HepG2 (cell line): ENCODE data around the gene PPIB. TPM values are rescaled to one million over a fixed set of nuclear protein-coding genes. Genes with fewer than 3 reads are reported as not detected.

Experiments
- EP300 ChIP-seq, 3 experiments: sonication (generic) in 1 of 3; formaldehyde crosslinking in 1 of 3; IDR thresholded peaks; 2 replicates each; pipeline versions ENCODE4 v1.5.1 to v1.6.1; 2011 to 2020; ENCODE audit warnings: low read depth in 2 of 3, low read length in 2 of 3, borderline replicate concordance in 1 of 3, improper control_type of control experiment in 1 of 3, mild to moderate bottlenecking in 1 of 3, missing genetic modification reagents in 1 of 3, moderate library complexity in 1 of 3
- ERF ChIP-seq: IDR thresholded peaks from 2 replicates; pipeline ENCODE4 v1.6.1; 2018; ENCODE audit warnings: missing biosample characterization, missing genetic modification reagents
- GATAD1 ChIP-seq: IDR thresholded peaks from 2 replicates; pipeline ENCODE4 v1.6.1; 2016; ENCODE audit warnings: missing genetic modification reagents, missing compliant biosample characterization
- MYC ChIP-seq: sonication (generic); formaldehyde crosslinking; IDR thresholded peaks from 2 replicates; pipeline ENCODE4 v1.9.0; 2021; ENCODE audit warnings: missing genetic modification reagents, borderline replicate concordance
- NFKB2 ChIP-seq: sonication (generic); formaldehyde crosslinking; IDR thresholded peaks from 2 replicates; pipeline ENCODE4 v1.4.0; 2020; ENCODE audit warnings: missing genetic modification reagents, borderline replicate concordance
- NFYB ChIP-seq: sonication (generic); formaldehyde crosslinking; IDR thresholded peaks from 2 replicates; pipeline ENCODE4 v1.4.0; 2020; ENCODE audit warnings: missing genetic modification reagents
- PRMT3 ChIP-seq: sonication (generic); formaldehyde crosslinking; IDR thresholded peaks from 2 replicates; pipeline ENCODE4 v1.8.1; 2022; ENCODE audit warnings: low read depth, mild to moderate bottlenecking, moderate library complexity, missing genetic modification reagents, borderline replicate concordance
- RAD51 ChIP-seq: fragments of 450-650 bp; IDR thresholded peaks from 2 replicates; pipeline ENCODE4 v1.6.1; 2016; ENCODE audit warnings: borderline replicate concordance
- RFXAP ChIP-seq: sonication (generic); formaldehyde crosslinking; IDR thresholded peaks from 2 replicates; pipeline ENCODE4 v1.4.0; 2020; ENCODE audit warnings: missing genetic modification reagents, borderline replicate concordance
- SAP130 ChIP-seq: IDR thresholded peaks from 2 replicates; pipeline ENCODE4 v1.6.1; 2016; ENCODE audit warnings: low read depth
- SIN3B ChIP-seq: fragments of 150-350 bp; IDR thresholded peaks from 2 replicates; pipeline ENCODE4 v1.6.1; 2014; ENCODE audit warnings: low read length
- SIX1 ChIP-seq: sonication (generic); formaldehyde crosslinking; IDR thresholded peaks from 2 replicates; pipeline ENCODE4 v1.4.0; 2020; ENCODE audit warnings: missing genetic modification reagents, borderline replicate concordance
- SNAI1 ChIP-seq: sonication (generic); formaldehyde crosslinking; IDR thresholded peaks from 2 replicates; pipeline ENCODE4 v1.5.0; 2020; ENCODE audit warnings: mild to moderate bottlenecking, missing genetic modification reagents, borderline replicate concordance
- SP140L ChIP-seq: sonication (generic); formaldehyde crosslinking; IDR thresholded peaks from 2 replicates; pipeline ENCODE4 v1.4.0; 2020; ENCODE audit warnings: missing genetic modification reagents, borderline replicate concordance
- SP5 ChIP-seq: IDR thresholded peaks from 2 replicates; pipeline ENCODE4 v1.6.1; 2016; ENCODE audit warnings: low read depth, borderline replicate concordance
- YY1 ChIP-seq: IDR thresholded peaks from 2 replicates; pipeline ENCODE4 v1.6.1; 2011; ENCODE audit warnings: low read length, low read depth, moderate library complexity, mild to moderate bottlenecking; ENCODE audit not compliant: insufficient read depth, insufficient replicate concordance
- ZNF563 ChIP-seq: sonication (generic); formaldehyde crosslinking; IDR thresholded peaks from 2 replicates; pipeline ENCODE4 v1.8.0; 2022; ENCODE audit warnings: mild to moderate bottlenecking, moderate library complexity, missing genetic modification reagents
- ZNF567 ChIP-seq: sonication (generic); formaldehyde crosslinking; IDR thresholded peaks from 2 replicates; pipeline ENCODE4 v1.8.1; 2023; ENCODE audit warnings: mild to moderate bottlenecking, missing genetic modification reagents, borderline replicate concordance
- polyA plus RNA-seq, 8 experiments: library from polyadenylated mRNA; depleted of rRNA in 3 of 8; stranded (reverse) in 7 of 8; unstranded in 1 of 8; fragments of >200 nt; fragmentation: Illumina TruSeq in 4 of 8; extraction: Trizol in 4 of 8; gene quantifications; 2 replicates each; pipeline versions ENCODE4 v1.2.1 to v1.2.3, GENCODE V29; 2011 to 2016; ENCODE audit warnings: low read depth in 4 of 8, missing spikeins in 1 of 8, mixed read lengths in 1 of 8; ENCODE audit not compliant: insufficient read depth in 1 of 8
- total RNA-seq, 5 experiments: library from RNA; depleted of rRNA; stranded (reverse); fragments of >200 nt; fragmentation: Illumina TruSeq; extraction: Trizol; gene quantifications; 2 replicates each; pipeline ENCODE4 v1.2.3, GENCODE V29; 2016; ENCODE audit warnings: low read depth in 1 of 5
- TF ChIP-seq, protein P1 (sequence below): sonication (generic); formaldehyde crosslinking; IDR thresholded peaks from 2 replicates; pipeline ENCODE4 v1.9.0; 2021; ENCODE audit warnings: missing genetic modification reagents, mild to moderate bottlenecking, borderline replicate concordance
- TF ChIP-seq, protein P2 (sequence below): sonication (generic); formaldehyde crosslinking; IDR thresholded peaks from 2 replicates; pipeline ENCODE4 v1.5.0; 2020; ENCODE audit warnings: missing genetic modification reagents, mild to moderate bottlenecking, borderline replicate concordance
- TF ChIP-seq, protein P3 (sequence below): sonication (generic); formaldehyde crosslinking; IDR thresholded peaks from 2 replicates; pipeline ENCODE4 v1.5.0; 2020; ENCODE audit warnings: mild to moderate bottlenecking, missing genetic modification reagents, borderline replicate concordance

PPIB gene
- total and polyA plus RNA-seq, 2 of the 13 experiments (the other 11 are each of a cell fraction or from before 2014, with no cell fraction given) = 780 to 882 TPM

DNA sequence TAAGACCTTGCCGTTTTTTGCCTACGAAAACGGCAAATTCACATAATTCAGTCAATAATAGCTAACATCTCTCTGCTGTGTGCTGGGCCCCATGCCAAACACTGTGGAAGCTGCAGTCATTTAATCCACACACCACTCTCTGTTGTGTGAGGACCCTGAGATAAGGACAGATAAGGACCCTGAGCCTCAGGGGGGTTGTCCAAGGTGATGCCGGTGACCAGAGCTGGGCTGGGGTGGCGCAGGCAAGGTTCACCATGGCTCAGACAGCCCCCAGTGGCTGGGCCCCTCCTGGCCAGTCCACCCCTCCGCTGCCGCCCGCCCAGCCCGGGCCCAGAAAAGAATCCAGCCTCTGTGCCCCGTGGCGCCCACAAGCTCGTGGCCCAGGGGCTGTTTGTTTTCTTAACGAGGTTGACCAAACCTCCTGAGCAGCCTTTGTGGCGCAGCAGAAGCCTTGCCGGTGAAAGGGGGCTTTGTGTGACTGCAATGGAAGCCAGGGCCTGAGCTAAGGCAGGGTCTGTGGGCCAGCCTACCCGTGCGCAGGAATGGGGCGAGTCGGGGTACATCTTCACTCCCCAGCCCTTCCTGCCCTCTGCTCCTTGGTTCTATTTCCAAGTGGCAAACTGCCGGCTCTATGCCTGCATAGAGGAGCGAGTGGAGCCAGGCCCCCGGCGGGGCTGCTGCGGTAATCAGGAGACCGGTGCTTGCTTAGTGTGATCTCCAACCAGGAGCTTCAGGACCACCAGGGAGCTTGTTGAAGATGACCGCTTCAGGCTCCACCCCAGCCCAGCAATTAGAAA is 15.7 kb downstream of the PPIB start (continued):
- TF ChIP-seq PRMT3 (CRISPR knock-in tag) = no peak
- peak; percentile 77; the same call in 1 of the 2 replicates for TF ChIP-seq MYC (CRISPR knock-in tag)
- TF ChIP-seq EP300 (IDR thresholded peaks at IDR 0.05; ENCODE audit: low read depth in 2 of 2, low read length in 2 of 2) = peak in 1 of 2 experiments; percentile 19; a peak in 2 of 4 replicates
- no peak for TF ChIP-seq EP300 (CRISPR knock-in tag; IDR thresholded peaks at IDR 0.05; ENCODE audit: borderline replicate concordance)
- no peak for TF ChIP-seq SIX1 (CRISPR knock-in tag)
- TF ChIP-seq SNAI1 (CRISPR knock-in tag) = no peak
- no peak for TF ChIP-seq GATAD1
- no peak for TF ChIP-seq ZNF563
- TF ChIP-seq YY1 = no peak
- no peak; the same call in 1 of the 2 replicates for TF ChIP-seq RFXAP (CRISPR knock-in tag)
- no peak for TF ChIP-seq RAD51
- TF ChIP-seq ZNF567 = no peak
- TF ChIP-seq SAP130 (CRISPR knock-in tag) = peak; percentile 67
- TF ChIP-seq, protein P1, sequence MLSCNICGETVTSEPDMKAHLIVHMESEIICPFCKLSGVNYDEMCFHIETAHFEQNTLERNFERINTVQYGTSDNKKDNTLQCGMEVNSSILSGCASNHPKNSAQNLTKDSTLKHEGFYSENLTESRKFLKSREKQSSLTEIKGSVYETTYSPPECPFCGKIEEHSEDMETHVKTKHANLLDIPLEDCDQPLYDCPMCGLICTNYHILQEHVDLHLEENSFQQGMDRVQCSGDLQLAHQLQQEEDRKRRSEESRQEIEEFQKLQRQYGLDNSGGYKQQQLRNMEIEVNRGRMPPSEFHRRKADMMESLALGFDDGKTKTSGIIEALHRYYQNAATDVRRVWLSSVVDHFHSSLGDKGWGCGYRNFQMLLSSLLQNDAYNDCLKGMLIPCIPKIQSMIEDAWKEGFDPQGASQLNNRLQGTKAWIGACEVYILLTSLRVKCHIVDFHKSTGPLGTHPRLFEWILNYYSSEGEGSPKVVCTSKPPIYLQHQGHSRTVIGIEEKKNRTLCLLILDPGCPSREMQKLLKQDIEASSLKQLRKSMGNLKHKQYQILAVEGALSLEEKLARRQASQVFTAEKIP = no peak
- TF ChIP-seq, protein P2, sequence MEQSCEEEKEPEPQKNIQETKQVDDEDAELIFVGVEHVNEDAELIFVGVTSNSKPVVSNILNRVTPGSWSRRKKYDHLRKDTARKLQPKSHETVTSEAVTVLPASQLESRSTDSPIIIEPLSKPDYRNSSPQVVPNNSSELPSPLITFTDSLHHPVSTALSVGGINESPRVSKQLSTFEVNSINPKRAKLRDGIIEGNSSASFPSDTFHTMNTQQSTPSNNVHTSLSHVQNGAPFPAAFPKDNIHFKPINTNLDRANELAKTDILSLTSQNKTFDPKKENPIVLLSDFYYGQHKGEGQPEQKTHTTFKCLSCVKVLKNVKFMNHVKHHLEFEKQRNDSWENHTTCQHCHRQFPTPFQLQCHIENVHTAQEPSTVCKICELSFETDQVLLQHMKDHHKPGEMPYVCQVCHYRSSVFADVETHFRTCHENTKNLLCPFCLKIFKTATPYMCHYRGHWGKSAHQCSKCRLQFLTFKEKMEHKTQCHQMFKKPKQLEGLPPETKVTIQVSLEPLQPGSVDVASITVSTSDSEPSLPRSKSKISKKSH (CRISPR knock-in tag) = 0 out of 2 replicates have a peak, but pooled peaks have one; percentile 16
- no peak for TF ChIP-seq NFKB2 (CRISPR knock-in tag)
- TF ChIP-seq SP5 (CRISPR knock-in tag) = peak; percentile 21; the same call in 1 of the 2 replicates
- no peak for TF ChIP-seq SP140L (CRISPR knock-in tag)
- TF ChIP-seq ERF = peak; percentile 56; the same call in 1 of the 2 replicates
- no peak for TF ChIP-seq SIN3B
- no peak for TF ChIP-seq NFYB (CRISPR knock-in tag)
- TF ChIP-seq, protein P3, sequence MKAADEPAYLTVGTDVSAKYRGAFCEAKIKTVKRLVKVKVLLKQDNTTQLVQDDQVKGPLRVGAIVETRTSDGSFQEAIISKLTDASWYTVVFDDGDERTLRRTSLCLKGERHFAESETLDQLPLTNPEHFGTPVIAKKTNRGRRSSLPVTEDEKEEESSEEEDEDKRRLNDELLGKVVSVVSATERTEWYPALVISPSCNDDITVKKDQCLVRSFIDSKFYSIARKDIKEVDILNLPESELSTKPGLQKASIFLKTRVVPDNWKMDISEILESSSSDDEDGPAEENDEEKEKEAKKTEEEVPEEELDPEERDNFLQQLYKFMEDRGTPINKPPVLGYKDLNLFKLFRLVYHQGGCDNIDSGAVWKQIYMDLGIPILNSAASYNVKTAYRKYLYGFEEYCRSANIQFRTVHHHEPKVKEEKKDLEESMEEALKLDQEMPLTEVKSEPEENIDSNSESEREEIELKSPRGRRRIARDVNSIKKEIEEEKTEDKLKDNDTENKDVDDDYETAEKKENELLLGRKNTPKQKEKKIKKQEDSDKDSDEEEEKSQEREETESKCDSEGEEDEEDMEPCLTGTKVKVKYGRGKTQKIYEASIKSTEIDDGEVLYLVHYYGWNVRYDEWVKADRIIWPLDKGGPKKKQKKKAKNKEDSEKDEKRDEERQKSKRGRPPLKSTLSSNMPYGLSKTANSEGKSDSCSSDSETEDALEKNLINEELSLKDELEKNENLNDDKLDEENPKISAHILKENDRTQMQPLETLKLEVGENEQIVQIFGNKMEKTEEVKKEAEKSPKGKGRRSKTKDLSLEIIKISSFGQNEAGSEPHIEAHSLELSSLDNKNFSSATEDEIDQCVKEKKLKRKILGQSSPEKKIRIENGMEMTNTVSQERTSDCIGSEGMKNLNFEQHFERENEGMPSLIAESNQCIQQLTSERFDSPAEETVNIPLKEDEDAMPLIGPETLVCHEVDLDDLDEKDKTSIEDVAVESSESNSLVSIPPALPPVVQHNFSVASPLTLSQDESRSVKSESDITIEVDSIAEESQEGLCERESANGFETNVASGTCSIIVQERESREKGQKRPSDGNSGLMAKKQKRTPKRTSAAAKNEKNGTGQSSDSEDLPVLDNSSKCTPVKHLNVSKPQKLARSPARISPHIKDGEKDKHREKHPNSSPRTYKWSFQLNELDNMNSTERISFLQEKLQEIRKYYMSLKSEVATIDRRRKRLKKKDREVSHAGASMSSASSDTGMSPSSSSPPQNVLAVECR (CRISPR knock-in tag) = peak; percentile 48; the same call in 1 of the 2 replicates
